ENCODE data around the gene VSTM2B.

DNA sequence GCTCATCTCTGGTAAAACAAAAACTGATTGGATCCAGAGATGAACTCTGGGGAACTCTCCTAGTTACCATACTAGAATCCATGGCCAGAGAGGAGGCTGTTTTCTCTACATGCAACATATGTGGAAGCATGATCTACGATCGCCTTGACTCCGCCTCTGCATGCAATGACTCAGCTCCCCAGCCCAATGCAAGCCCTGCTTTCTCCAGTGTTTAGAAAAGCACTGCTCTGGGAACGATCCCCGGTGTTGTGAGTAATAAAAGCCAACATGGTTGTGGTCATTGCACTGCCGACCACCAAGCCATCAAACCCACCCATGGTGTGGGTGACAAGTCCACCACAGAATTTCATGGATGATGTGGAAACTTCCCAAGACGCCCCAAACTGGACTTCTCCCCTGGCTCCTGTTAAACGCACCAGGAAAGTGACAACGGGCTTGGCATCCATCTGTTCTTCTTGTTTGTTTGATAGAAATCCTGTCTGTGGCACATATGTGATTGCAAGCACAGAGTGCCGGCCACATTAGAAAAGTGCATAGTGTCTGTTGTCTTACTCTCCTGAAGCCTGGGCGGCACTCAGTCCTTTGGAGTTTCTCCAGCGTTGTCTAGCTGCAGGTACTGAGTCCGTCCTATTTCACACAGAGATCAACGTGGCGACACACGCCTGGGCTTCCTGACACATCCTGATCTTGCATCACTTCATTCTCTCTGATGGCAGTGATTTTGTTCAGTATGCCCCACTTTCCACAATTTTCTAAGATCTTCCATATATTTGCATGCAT lies 36.4 kb upstream of the VSTM2B start:
- TF ChIP-seq, protein P1, sequence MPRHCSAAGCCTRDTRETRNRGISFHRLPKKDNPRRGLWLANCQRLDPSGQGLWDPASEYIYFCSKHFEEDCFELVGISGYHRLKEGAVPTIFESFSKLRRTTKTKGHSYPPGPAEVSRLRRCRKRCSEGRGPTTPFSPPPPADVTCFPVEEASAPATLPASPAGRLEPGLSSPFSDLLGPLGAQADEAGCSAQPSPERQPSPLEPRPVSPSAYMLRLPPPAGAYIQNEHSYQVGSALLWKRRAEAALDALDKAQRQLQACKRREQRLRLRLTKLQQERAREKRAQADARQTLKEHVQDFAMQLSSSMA (CRISPR knock-in tag; IDR thresholded peaks at IDR 0.05): no peak
- no peak for TF ChIP-seq NR2C2 (CRISPR knock-in tag; IDR thresholded peaks at IDR 0.05; ENCODE audit: borderline replicate concordance)
- no peak for TF ChIP-seq ZNF260 (CRISPR knock-in tag; IDR thresholded peaks at IDR 0.05; ENCODE audit: borderline replicate concordance, low read depth)
- no peak for TF ChIP-seq ZNF605 (CRISPR knock-in tag; IDR thresholded peaks at IDR 0.05)
- no peak for TF ChIP-seq ZNF850 (CRISPR knock-in tag; conservative IDR thresholded peaks at IDR 0.05)
- no peak for TF ChIP-seq HMG20B (CRISPR knock-in tag; conservative IDR thresholded peaks at IDR 0.05)
- TF ChIP-seq CHD4 (IDR thresholded peaks at IDR 0.05; ENCODE audit: borderline replicate concordance, low read length): no peak
- TF ChIP-seq ATF2 (CRISPR knock-in tag; IDR thresholded peaks at IDR 0.05): no peak
- TF ChIP-seq ZNF678 (CRISPR knock-in tag; IDR thresholded peaks at IDR 0.05): no peak
- TF ChIP-seq ZC3H4 (CRISPR knock-in tag; IDR thresholded peaks at IDR 0.05; ENCODE audit: borderline replicate concordance): no peak
